Measurements from ENCODE around the gene NFATC2. TPM values are rescaled to one million over a fixed set of nuclear protein-coding genes. Genes with fewer than 3 reads are reported as not detected.
"Not testable (repeated sequence)": the region's sequence is repeated elsewhere in the genome, so short reads cannot be mapped to it uniquely, and the experiment has no call there.

The NFATC2 gene
- total RNA-seq, 2 donors from 2014 or later: 11.9 to 24.5 TPM

- Histone ChIP-seq H3K9me3 (no peaks in the 10 kb centered on the region), H3K27ac (no peak overlapping the region), H3K4me1 (ENCODE audit: control insufficient read depth in 1 of 2, low read depth in 2 of 2) (peaks cover 5 to 11% of the 10 kb centered on the region in 2 donors), H3K36me3 (no peaks in the 10 kb centered on the region), H3K27me3 (replicated peaks; ENCODE audit: insufficient read depth) (no peaks in the 10 kb centered on the region), H3K4me3 (no peak overlapping the region)
- DNase-seq (ENCODE audit: low spot score) (no peak), ATAC-seq (ENCODE audit: insufficient number of reproducible peaks, low FRiP score, low read depth) (no peak)
- TF ChIP-seq CTCF (IDR thresholded peaks at IDR 0.05): no peak
Observed at GRCh38 chr20:51347831-51348230, 194.7 kb downstream of the NFATC2 start.

GRCh38 chr20:51346686-51347485, 195.6 kb downstream of the NFATC2 start:
- no peak for TF ChIP-seq CTCF (IDR thresholded peaks at IDR 0.05)
- H3K27ac ChIP-seq: no peak overlapping the region
- no peak overlapping the region for H3K4me3 ChIP-seq
- no peaks in the 10 kb centered on the region for H3K9me3 ChIP-seq
- ATAC-seq (ENCODE audit: insufficient number of reproducible peaks, low FRiP score, low read depth): no peak
- peaks cover 5 to 11% of the 10 kb centered on the region in 2 donors for H3K4me1 ChIP-seq (ENCODE audit: control insufficient read depth in 1 of 2, low read depth in 2 of 2)
- no peaks in the 10 kb centered on the region for H3K27me3 ChIP-seq (replicated peaks; ENCODE audit: insufficient read depth)
- no peaks in the 10 kb centered on the region for H3K36me3 ChIP-seq
- DNase-seq (ENCODE audit: low spot score): no peak

DNA sequence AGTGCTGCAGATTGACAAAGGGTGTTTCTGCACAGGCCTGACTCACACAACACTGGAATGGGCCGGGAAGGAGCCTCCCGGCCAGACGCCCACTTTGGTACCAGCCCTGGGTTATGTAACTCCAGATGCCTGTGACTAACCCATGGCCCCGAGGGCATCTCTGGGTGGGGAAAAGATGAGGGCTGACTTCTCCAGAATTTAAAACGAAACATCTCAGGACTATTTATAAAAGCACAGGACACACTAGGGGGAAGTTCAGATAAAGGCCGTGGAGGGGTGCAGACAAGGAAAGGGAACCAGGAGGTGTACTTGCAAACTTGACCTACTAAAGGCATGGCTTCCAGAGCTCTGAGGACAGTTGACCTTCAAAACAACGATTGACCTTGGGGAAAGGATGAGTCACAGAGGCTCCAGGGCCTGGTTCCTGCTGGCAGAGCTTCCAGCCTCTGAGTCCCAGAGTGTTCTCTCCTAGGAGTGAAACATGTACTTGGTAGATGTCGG, 196.9 kb downstream of the NFATC2 start:
- no peaks in the 10 kb centered on the region for H3K36me3 ChIP-seq
- no peaks in the 10 kb centered on the region for H3K27me3 ChIP-seq (replicated peaks; ENCODE audit: insufficient read depth)
- H3K4me1 ChIP-seq (ENCODE audit: control insufficient read depth in 1 of 2, low read depth in 2 of 2): peaks cover 5 to 11% of the 10 kb centered on the region in 2 donors
- H3K9me3 ChIP-seq: no peaks in the 10 kb centered on the region
- TF ChIP-seq CTCF (IDR thresholded peaks at IDR 0.05): no peak
- no peak overlapping the region for H3K4me3 ChIP-seq
- H3K27ac ChIP-seq: peak overlapping the region in 1 of 2 donors; percentile 36
- ATAC-seq (ENCODE audit: insufficient number of reproducible peaks, low FRiP score, low read depth) (no peak), DNase-seq (ENCODE audit: low spot score) (no peak)

GRCh38 chr20:51343802-51344201, 198.7 kb downstream of the NFATC2 start:
- H3K27me3 ChIP-seq (replicated peaks; ENCODE audit: insufficient read depth); H3K27ac ChIP-seq; ATAC-seq (ENCODE audit: insufficient number of reproducible peaks, low FRiP score, low read depth): not testable (repeated sequence)

DNA sequence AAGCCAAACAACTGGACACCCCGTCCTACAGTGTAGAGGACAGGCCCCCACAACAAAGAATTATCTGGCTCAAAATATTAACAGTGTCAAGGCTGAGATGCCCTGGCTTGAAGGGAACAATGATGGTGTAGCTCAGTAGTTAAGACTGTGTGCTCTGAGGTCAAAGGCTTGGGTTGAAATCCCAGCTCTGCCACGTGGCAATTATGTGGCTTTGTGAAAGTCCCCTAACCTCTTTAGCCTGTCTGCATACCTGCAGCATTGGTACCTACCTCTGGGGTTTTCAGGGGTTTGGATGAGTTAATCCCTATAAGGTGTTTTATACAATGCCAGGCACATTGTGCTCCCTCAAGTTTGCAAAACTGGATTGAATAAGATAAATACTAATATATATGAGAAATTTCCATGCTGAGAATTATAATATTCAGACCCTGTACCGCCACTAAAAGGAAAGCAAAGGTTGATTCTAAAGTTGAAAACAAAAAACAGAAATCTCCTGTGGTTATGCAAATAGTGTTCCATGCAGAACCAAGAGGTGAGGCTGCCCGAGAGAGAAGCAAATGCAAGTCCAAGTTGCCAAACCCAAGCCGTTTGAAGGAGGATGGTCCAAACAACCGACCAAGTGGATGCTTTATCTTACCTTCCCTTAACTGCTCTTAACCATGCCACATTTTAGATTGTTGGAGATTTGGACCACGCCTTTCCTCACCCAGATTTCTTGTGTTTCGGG, 199.8 kb downstream of the NFATC2 start:
- no peak overlapping the region for H3K27ac ChIP-seq
- DNase-seq (ENCODE audit: low spot score): no peak
- no peaks in the 10 kb centered on the region for H3K9me3 ChIP-seq
- H3K4me1 ChIP-seq (ENCODE audit: control insufficient read depth in 1 of 2, low read depth in 2 of 2): peaks cover 5 to 11% of the 10 kb centered on the region in 2 donors
- no peak overlapping the region for H3K4me3 ChIP-seq
- no peak for ATAC-seq (ENCODE audit: insufficient number of reproducible peaks, low FRiP score, low read depth)
- no peak for TF ChIP-seq CTCF (IDR thresholded peaks at IDR 0.05)
- no peaks in the 10 kb centered on the region for H3K36me3 ChIP-seq
- H3K27me3 ChIP-seq (replicated peaks; ENCODE audit: insufficient read depth): no peaks in the 10 kb centered on the region

More at GRCh38 chr20:51343802-51344201, 198.7 kb downstream of the NFATC2 start:
- DNase-seq (ENCODE audit: low spot score); H3K4me3 ChIP-seq; H3K36me3 ChIP-seq; H3K9me3 ChIP-seq: not testable (repeated sequence)
- peaks cover 5 to 11% of the 10 kb centered on the region in 2 donors for H3K4me1 ChIP-seq (ENCODE audit: control insufficient read depth in 1 of 2, low read depth in 2 of 2)
